Subcutaneous abdominal adipose tissue (tissue), 5 donors: ENCODE data around the gene VKORC1L1.
"Not testable (repeated sequence)": the region's sequence is repeated elsewhere in the genome, so short reads cannot be mapped to it uniquely, and the experiment has no call there.

Experiments used
- H3K27ac ChIP-seq: one replicate; pipeline ENCODE4 v1.7.0; 2013; ENCODE audit warnings: low read depth, mild to moderate bottlenecking, inconsistent platforms, low read length, moderate library complexity
- H3K27me3 ChIP-seq, 5 donors: one replicate each; pipeline ENCODE4 v1.7.0; 2013; ENCODE audit warnings: low read length in 5 of 5, inconsistent platforms in 1 of 5; ENCODE audit not compliant: control insufficient read depth in 5 of 5, insufficient read depth in 4 of 5
- H3K36me3 ChIP-seq, 5 donors: one replicate each; pipeline ENCODE4 v1.7.0; 2013; ENCODE audit warnings: low read length in 5 of 5; ENCODE audit not compliant: control insufficient read depth in 5 of 5, insufficient read depth in 5 of 5
- H3K4me1 ChIP-seq, 5 donors: one replicate each; pipeline ENCODE4 v1.7.0; 2013; ENCODE audit warnings: low read length in 5 of 5, mild to moderate bottlenecking in 3 of 5, moderate library complexity in 1 of 5; ENCODE audit not compliant: control insufficient read depth in 5 of 5, insufficient read depth in 5 of 5
- H3K4me3 ChIP-seq, 5 donors: one replicate each; pipeline ENCODE4 v1.7.0; 2013; ENCODE audit warnings: low read length in 5 of 5, low read depth in 1 of 5
- H3K9ac ChIP-seq, 5 donors: one replicate each; pipeline ENCODE4 v1.7.0; 2013; ENCODE audit warnings: low read length in 5 of 5, mild to moderate bottlenecking in 4 of 5, moderate library complexity in 3 of 5
- H3K9me3 ChIP-seq, 5 donors: one replicate each; pipeline ENCODE4 v1.7.0; 2013; ENCODE audit warnings: low read length in 5 of 5; ENCODE audit not compliant: control insufficient read depth in 5 of 5
- donor health status: healthy.
- donor health status: healthy.
- donor health status: healthy.
- donor health status: healthy.
- donor health status: healthy.

The VKORC1L1 gene

GRCh38 chr7:65927489-65928448 lies 54.9 kb downstream of the VKORC1L1 start:
- Histone ChIP-seq H3K27me3 (no peaks in the 10 kb centered on the region), H3K36me3 (no peaks in the 10 kb centered on the region), H3K27ac (no peak overlapping the region), H3K9ac (no peak overlapping the region), H3K9me3 (no peaks in the 10 kb centered on the region), H3K4me1 (peaks cover 0 to 25% (median 6%) of the 10 kb centered on the region in 5 donors), H3K4me3 (no peak overlapping the region)

DNA sequence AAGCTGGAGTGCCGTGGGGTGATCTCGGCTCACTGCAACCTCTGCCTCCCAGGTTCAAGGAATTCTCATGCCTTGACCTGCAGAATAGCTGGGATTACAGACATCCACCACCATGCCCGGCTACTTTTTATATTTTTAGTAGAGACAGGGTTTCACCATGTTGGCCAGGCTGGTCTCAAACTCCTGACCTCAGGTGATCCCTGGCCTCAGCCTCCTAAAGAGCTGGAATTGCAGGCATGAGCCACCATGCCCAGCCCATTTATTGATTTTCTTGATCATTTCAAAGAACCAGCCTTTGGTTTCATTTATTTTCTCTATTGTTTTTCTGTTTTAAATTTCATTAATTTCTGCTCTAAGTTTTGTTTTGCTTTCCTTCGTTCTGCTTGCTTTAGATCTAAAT lies 58.8 kb downstream of the VKORC1L1 start:
- H3K36me3 ChIP-seq, result no peaks in the 10 kb centered on the region
- H3K9me3 ChIP-seq, result no peaks in the 10 kb centered on the region
- H3K4me1 ChIP-seq, result peaks cover 0 to 12% (median 5%) of the 10 kb centered on the region in 5 donors
- H3K4me3 ChIP-seq, result no peak overlapping the region
- no peak overlapping the region for H3K27ac ChIP-seq
- no peak overlapping the region for H3K9ac ChIP-seq
- no peaks in the 10 kb centered on the region for H3K27me3 ChIP-seq

DNA sequence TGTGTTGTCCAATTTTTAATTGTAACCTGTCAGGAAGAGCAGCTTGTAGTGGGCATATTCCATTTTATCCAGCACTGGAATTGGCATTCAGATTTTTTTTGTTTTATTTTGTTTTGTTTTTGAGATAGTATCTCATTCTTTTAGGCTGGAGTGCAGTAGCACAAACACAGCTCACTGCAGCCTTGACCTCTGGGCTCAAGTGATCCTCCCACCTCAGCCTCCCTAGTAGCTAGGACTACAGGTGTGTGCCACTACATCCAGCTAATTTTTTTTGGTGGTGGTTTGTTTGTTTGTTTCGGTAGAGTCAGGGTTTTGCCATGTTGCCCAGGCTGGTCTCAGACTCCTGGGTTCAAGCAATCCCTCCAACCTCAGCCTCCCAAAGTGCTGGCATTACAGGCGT lies 64.4 kb downstream of the VKORC1L1 start:
- H3K27ac ChIP-seq, result peak overlapping the region; percentile 33
- no peak overlapping the region for H3K9ac ChIP-seq
- H3K36me3 ChIP-seq, result peaks cover 0 to 7% (median 5%) of the 10 kb centered on the region in 5 donors
- H3K4me3 ChIP-seq, result no peak overlapping the region
- H3K4me1 ChIP-seq, result peaks cover 0 to 8% (median 0%) of the 10 kb centered on the region in 5 donors
- no peaks in the 10 kb centered on the region for H3K9me3 ChIP-seq
- no peaks in the 10 kb centered on the region for H3K27me3 ChIP-seq

GRCh38 chr7:65938336-65938895 lies 65.5 kb downstream of the VKORC1L1 start:
- H3K9ac ChIP-seq, result no peak overlapping the region
- no peaks in the 10 kb centered on the region for H3K27me3 ChIP-seq
- peaks cover 0 to 8% (median 0%) of the 10 kb centered on the region in 5 donors for H3K4me1 ChIP-seq
- H3K9me3 ChIP-seq, result no peaks in the 10 kb centered on the region
- H3K36me3 ChIP-seq, result peaks cover 0 to 7% (median 5%) of the 10 kb centered on the region in 5 donors
- no peak overlapping the region for H3K4me3 ChIP-seq
- no peak overlapping the region for H3K27ac ChIP-seq

- not testable (repeated sequence) for H3K4me3 ChIP-seq, H3K36me3 ChIP-seq, H3K9ac ChIP-seq, H3K27ac ChIP-seq, H3K27me3 ChIP-seq, H3K9me3 ChIP-seq, H3K4me1 ChIP-seq
Observed at GRCh38 chr7:65945787-65946186, 72.9 kb downstream of the VKORC1L1 start.

DNA sequence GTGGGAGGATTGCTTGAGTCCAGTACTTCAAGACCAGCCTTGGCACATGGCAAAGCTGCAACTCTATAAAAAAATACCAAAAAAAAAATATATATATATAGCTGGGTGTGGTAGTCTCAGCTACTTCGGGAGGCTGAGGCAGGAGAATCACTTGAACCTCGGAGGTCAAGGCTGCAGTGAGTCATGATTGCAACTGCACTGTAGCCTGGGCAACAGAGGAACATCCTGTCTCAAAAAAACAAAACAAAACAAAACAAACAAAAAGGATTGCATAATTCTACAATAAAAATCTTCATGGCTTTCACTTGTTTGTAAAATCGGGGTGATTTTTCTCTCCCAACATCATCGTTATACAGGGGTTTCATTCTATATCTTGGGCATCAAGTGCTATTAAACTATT lies 74.0 kb downstream of the VKORC1L1 start:
- Histone ChIP-seq H3K9me3 (no peaks in the 10 kb centered on the region), H3K27ac (peak overlapping the region; percentile 57), H3K4me3 (no peak overlapping the region), H3K9ac (no peak overlapping the region), H3K36me3 (peaks cover 0 to 3% (median 0%) of the 10 kb centered on the region in 5 donors), H3K27me3 (no peaks in the 10 kb centered on the region), H3K4me1 (peaks cover 0 to 8% (median 0%) of the 10 kb centered on the region in 5 donors)

DNA sequence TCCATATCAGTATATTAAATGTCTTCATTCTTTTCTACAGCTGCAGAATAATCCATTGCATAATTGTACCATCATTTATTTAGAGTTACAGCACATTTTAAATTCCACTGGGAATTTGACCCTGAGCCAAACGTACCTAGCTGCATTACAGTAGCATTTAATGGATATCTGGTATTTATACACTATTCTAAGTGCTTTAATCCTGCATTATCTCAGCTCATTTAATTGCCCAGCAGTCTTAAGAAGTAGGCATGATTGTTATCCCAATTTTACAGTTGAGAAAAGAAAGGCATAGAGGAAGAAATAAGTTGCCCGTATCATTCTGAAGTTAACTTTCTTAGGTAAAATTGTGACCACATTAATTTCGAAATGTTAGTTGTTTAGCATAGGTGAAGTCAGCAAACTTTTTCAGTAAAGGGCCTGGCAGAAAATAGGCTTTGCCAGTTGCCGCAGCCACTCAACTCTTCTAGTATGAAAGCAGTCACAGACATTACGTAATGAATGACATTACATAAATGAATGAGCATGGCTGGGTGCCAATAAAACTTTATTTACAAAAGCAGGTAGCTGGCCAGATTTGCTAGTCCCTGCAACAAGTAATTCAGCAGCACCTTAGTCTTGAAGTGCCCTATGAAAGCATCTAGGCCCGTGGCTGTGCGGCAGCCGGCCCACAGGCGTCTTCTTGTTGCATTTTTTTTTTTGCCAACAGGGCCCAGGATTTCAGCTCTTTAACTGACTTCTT lies 79.1 kb downstream of the VKORC1L1 start:
- no peaks in the 10 kb centered on the region for H3K9me3 ChIP-seq
- peaks cover 24 to 35% (median 28%) of the 10 kb centered on the region in 5 donors for H3K36me3 ChIP-seq
- no peak overlapping the region for H3K4me3 ChIP-seq
- H3K9ac ChIP-seq, result no peak overlapping the region
- H3K27ac ChIP-seq, result no peak overlapping the region
- no peaks in the 10 kb centered on the region for H3K27me3 ChIP-seq
- H3K4me1 ChIP-seq, result peaks cover 0 to 19% (median 0%) of the 10 kb centered on the region in 5 donors

- no peak overlapping the region for H3K27ac ChIP-seq
Observed at GRCh38 chr7:65953001-65953720, 80.3 kb downstream of the VKORC1L1 start.

DNA sequence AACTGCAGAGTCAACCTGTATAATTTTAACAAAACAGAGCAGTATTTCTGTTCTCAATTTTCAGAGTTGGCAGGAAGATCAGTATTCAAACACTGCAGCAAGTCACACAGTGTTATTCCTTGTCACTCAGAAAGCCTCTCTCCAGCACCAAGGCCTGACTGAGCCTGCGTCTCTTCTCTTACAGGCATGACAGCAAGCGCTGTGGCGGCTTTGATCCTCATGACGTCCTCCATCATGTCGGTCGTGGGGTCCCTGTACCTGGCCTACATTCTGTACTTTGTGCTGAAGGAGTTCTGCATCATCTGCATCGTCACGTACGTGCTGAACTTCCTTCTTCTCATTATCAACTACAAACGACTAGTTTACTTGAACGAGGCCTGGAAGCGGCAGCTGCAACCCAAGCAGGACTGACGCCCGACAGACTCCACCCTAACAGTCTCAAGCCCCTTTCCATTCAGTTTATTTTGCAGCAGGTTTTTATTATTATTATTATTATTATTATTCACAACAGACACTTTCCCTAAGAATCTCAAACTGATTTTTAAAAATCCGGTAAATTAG lies 81.1 kb downstream of the VKORC1L1 start:
- H3K4me3 ChIP-seq, result no peak overlapping the region
- no peak overlapping the region for H3K9ac ChIP-seq
- no peaks in the 10 kb centered on the region for H3K9me3 ChIP-seq
- peaks cover 0 to 16% (median 0%) of the 10 kb centered on the region in 5 donors for H3K4me1 ChIP-seq
- H3K27me3 ChIP-seq, result no peaks in the 10 kb centered on the region
- no peak overlapping the region for H3K27ac ChIP-seq
- H3K36me3 ChIP-seq, result peaks cover 27 to 44% (median 43%) of the 10 kb centered on the region in 5 donors

More at GRCh38 chr7:65953001-65953720, 80.3 kb downstream of the VKORC1L1 start:
- Histone ChIP-seq H3K36me3 (peaks cover 24 to 35% (median 35%) of the 10 kb centered on the region in 5 donors), H3K9me3 (no peaks in the 10 kb centered on the region), H3K9ac (no peak overlapping the region), H3K4me3 (no peak overlapping the region), H3K27me3 (no peaks in the 10 kb centered on the region), H3K4me1 (peaks cover 0 to 16% (median 0%) of the 10 kb centered on the region in 5 donors)
